Measurements from ENCODE around the gene STPG1.

GRCh38 chr1:24391882-24392603, 21.5 kb downstream of the STPG1 start:
- TF ChIP-seq CTCF (conservative IDR thresholded peaks at IDR 0.05) (no peak; the same call in none of the 2 replicates), ZFX (IDR thresholded peaks at IDR 0.05) (no peak)

All from C4-2B (cell line).